Suprapubic skin (tissue), 4 donors: ENCODE results near the gene MINDY2. TPM values are rescaled to one million over a fixed set of nuclear protein-coding genes. Genes with fewer than 3 reads are reported as not detected.
"Not testable (repeated sequence)": the region's sequence is repeated elsewhere in the genome, so short reads cannot be mapped to it uniquely, and the experiment has no call there.

ENCODE experiments used
- DNase-seq, 2 donors: peaks; one replicate each; pipeline ENCODE4 v3.0.0-alpha.2; 2019; ENCODE audit warnings: low spot score in 2 of 2
- H3K27ac ChIP-seq: fragments of 200-600 bp; sonication (generic); one replicate; pipeline ENCODE4 v1.5.1; 2019
- H3K27me3 ChIP-seq: fragments of 200-600 bp; sonication (generic); one replicate; pipeline ENCODE4 v1.5.1; 2019
- H3K36me3 ChIP-seq: fragments of 200-600 bp; sonication (generic); one replicate; pipeline ENCODE4 v1.5.1; 2019
- H3K4me1 ChIP-seq: fragments of 200-600 bp; sonication (generic); one replicate; pipeline ENCODE4 v1.5.1; 2019
- H3K4me3 ChIP-seq: fragments of 200-600 bp; sonication (generic); one replicate; pipeline ENCODE4 v1.5.1; 2019; ENCODE audit warnings: mild to moderate bottlenecking
- H3K9me3 ChIP-seq: fragments of 200-600 bp; sonication (generic); one replicate; pipeline ENCODE4 v1.5.1; 2019
- EP300 ChIP-seq: sonication (generic); formaldehyde crosslinking; IDR thresholded peaks from one replicate; pipeline ENCODE4 v1.6.1; 2017; ENCODE audit warnings: antibody characterized with exemption
- POLR2A ChIP-seq, 2 donors: fragments of 450-650 bp; IDR thresholded peaks; one replicate each; pipeline ENCODE4 v1.6.1; 2017; ENCODE audit warnings: antibody characterized with exemption in 2 of 2, mild to moderate bottlenecking in 2 of 2, moderate library complexity in 2 of 2
- POLR2AphosphoS5 ChIP-seq, 3 donors: sonication (generic); formaldehyde crosslinking; IDR thresholded peaks; one replicate each; pipeline ENCODE4 v1.6.1; 2017; ENCODE audit warnings: antibody characterized with exemption in 3 of 3
- WGBS: methylation state at CpG from one replicate; pipeline ENCODE4 v1.1.5; 2018; 5-methylcytosine and 5-hydroxymethylcytosine counted together
- total RNA-seq, 4 donors: library from RNA; depleted of rRNA; stranded (reverse); fragments of >200 nt; gene quantifications; one replicate each; pipeline ENCODE4 v1.1.0, GENCODE V29; 2016
- TF ChIP-seq, protein P1 (sequence below), 2 donors: fragments of 200-600 bp in 1 of 2; fragments of 450-650 bp in 1 of 2; sonication (generic) in 1 of 2; IDR thresholded peaks; one replicate each; pipeline ENCODE4 v1.5.1; 2016 to 2019; ENCODE audit warnings: antibody characterized with exemption in 2 of 2, mild to moderate bottlenecking in 1 of 2, moderate library complexity in 1 of 2

MINDY2 gene
- total RNA-seq, 4 donors from 2014 or later, result 11.4 to 31.1 (median 20.5) TPM

DNA sequence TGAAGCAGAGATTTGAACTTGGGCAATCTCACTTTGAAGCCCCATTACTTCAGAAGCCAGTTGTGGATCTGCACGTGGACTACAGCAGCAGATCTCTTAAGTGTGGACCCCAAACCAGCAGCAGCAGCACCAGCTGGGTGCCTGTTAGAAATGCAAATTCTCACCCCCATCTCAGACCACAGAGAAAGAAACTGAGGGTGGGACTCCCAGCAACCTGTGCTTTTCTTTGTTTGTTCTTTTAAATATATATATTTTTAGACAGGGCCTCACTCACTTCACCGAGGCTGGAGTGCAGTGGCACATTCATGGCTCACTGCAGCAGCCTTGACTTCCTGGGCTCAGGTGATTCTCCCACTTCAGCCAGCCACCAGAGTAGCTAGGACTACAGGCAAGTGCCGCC, 109.2 kb downstream of the MINDY2 start:
- no peak for DNase-seq
- no peaks in the 10 kb centered on the region for H3K27me3 ChIP-seq
- H3K4me1 ChIP-seq, result no peaks in the 10 kb centered on the region
- 96% methylated on average over 3 of the region's 3 CpGs for WGBS
- no peak overlapping the region for H3K27ac ChIP-seq
- no peaks in the 10 kb centered on the region for H3K9me3 ChIP-seq
- H3K36me3 ChIP-seq, result peaks cover 82% of the 10 kb centered on the region
- no peak overlapping the region for H3K4me3 ChIP-seq
- TF ChIP-seq, protein P1, sequence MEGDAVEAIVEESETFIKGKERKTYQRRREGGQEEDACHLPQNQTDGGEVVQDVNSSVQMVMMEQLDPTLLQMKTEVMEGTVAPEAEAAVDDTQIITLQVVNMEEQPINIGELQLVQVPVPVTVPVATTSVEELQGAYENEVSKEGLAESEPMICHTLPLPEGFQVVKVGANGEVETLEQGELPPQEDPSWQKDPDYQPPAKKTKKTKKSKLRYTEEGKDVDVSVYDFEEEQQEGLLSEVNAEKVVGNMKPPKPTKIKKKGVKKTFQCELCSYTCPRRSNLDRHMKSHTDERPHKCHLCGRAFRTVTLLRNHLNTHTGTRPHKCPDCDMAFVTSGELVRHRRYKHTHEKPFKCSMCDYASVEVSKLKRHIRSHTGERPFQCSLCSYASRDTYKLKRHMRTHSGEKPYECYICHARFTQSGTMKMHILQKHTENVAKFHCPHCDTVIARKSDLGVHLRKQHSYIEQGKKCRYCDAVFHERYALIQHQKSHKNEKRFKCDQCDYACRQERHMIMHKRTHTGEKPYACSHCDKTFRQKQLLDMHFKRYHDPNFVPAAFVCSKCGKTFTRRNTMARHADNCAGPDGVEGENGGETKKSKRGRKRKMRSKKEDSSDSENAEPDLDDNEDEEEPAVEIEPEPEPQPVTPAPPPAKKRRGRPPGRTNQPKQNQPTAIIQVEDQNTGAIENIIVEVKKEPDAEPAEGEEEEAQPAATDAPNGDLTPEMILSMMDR (IDR thresholded peaks at IDR 0.05), result no peak
- TF ChIP-seq POLR2AphosphoS5 (IDR thresholded peaks at IDR 0.05) (no peak), EP300 (no peak), POLR2A (IDR thresholded peaks at IDR 0.05) (no peak)

- H3K4me1 ChIP-seq, result no peaks in the 10 kb centered on the region
- WGBS, result 89% methylated on average over 4 of the region's 4 CpGs
- peaks cover 99% of the 10 kb centered on the region for H3K36me3 ChIP-seq
- H3K4me3 ChIP-seq, result no peak overlapping the region
- no peak for DNase-seq
- TF ChIP-seq EP300, result no peak
- TF ChIP-seq, protein P1 (IDR thresholded peaks at IDR 0.05), result no peak
- TF ChIP-seq POLR2A (IDR thresholded peaks at IDR 0.05), result no peak
- TF ChIP-seq POLR2AphosphoS5 (IDR thresholded peaks at IDR 0.05), result no peak
- no peaks in the 10 kb centered on the region for H3K27me3 ChIP-seq
- H3K9me3 ChIP-seq, result no peaks in the 10 kb centered on the region
- no peak overlapping the region for H3K27ac ChIP-seq
Observed at GRCh38 chr15:58882243-58882642, 111.1 kb downstream of the MINDY2 start.

DNA sequence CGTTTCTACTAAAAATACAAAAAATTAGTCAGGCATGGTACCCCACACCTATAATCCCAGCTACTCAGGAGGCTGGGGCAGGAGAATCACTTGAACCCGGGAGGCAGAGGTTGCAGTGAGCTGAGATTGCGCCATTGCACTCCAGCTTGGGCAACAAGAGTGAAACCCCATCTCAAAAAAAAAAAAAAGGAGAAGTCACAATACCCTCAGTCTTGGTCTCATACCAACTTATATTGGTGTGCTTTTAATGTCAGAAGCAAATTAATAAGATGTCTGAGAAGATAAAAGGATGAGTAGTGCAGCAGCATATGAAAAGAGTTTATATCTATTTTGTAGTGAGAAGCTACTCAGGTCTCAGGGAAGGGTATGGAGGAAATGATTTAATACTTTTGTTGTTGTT, 112.8 kb downstream of the MINDY2 start:
- peaks cover 100% of the 10 kb centered on the region for H3K36me3 ChIP-seq
- DNase-seq, H3K9me3 ChIP-seq, H3K4me1 ChIP-seq, H3K27ac ChIP-seq, H3K4me3 ChIP-seq, H3K27me3 ChIP-seq: not testable (repeated sequence)
- WGBS, result 92% methylated on average over 3 of the region's 3 CpGs

DNA sequence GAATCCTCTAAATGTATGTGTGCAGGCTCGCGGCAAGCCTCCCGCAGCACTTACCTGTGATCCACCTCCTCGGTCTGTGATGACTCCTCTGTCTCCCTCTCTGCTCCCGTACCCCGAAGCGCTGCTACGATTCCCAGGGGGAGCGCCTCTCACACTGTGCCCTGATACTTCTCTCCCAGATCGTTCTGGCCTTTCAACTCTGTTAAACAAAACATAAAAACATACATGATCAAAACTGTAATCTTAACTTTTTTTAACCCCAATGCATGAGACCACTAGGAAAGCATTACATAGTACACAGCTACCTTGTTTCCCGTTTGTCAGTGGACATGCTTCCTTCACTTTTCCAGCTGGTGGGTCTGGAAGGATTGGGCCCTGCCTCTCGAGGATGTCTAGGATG, 115.8 kb downstream of the MINDY2 start:
- Histone ChIP-seq H3K4me1 (no peaks in the 10 kb centered on the region), H3K36me3 (peaks cover 96% of the 10 kb centered on the region), H3K27me3 (no peaks in the 10 kb centered on the region), H3K9me3 (no peaks in the 10 kb centered on the region), H3K4me3 (no peak overlapping the region), H3K27ac (no peak overlapping the region)
- WGBS, result 98% methylated on average over 12 of the region's 12 CpGs
- TF ChIP-seq, protein P1 (IDR thresholded peaks at IDR 0.05), result no peak
- TF ChIP-seq EP300 (no peak), POLR2AphosphoS5 (IDR thresholded peaks at IDR 0.05) (no peak), POLR2A (IDR thresholded peaks at IDR 0.05) (no peak)
- no peak for DNase-seq

- no peaks in the 10 kb centered on the region for H3K27me3 ChIP-seq
- TF ChIP-seq, protein P1 (IDR thresholded peaks at IDR 0.05), result no peak
- TF ChIP-seq EP300 (no peak), POLR2AphosphoS5 (IDR thresholded peaks at IDR 0.05) (no peak), POLR2A (IDR thresholded peaks at IDR 0.05) (no peak)
- H3K27ac ChIP-seq, result no peak overlapping the region
- H3K4me1 ChIP-seq, result no peaks in the 10 kb centered on the region
- H3K36me3 ChIP-seq, result peaks cover 96% of the 10 kb centered on the region
- WGBS, result 84% methylated on average over 7 of the region's 7 CpGs
- DNase-seq, result no peak
- no peaks in the 10 kb centered on the region for H3K9me3 ChIP-seq
- no peak overlapping the region for H3K4me3 ChIP-seq
Observed at GRCh38 chr15:58889363-58889762, 118.3 kb downstream of the MINDY2 start.

GRCh38 chr15:58898150-58898680, 127.1 kb downstream of the MINDY2 start:
- WGBS, result 92% methylated on average over 1 of the region's 1 CpG
- H3K4me3 ChIP-seq, result no peak overlapping the region
- no peaks in the 10 kb centered on the region for H3K27me3 ChIP-seq
- H3K4me1 ChIP-seq, result no peaks in the 10 kb centered on the region
- H3K27ac ChIP-seq, result no peak overlapping the region
- peaks cover 70% of the 10 kb centered on the region for H3K36me3 ChIP-seq
- H3K9me3 ChIP-seq, result no peaks in the 10 kb centered on the region
- no peak for DNase-seq
- TF ChIP-seq, protein P1 (IDR thresholded peaks at IDR 0.05), result no peak
- TF ChIP-seq POLR2AphosphoS5 (IDR thresholded peaks at IDR 0.05), result no peak
